HEK293 (cell line): ENCODE results near the gene CD46.

Source experiments
- CTCF ChIA-PET: fragments of 350-600 bp; formaldehyde crosslinking; extraction: SDS; loops from one replicate; lab custom pipeline; 2021; ENCODE audit warnings: antibody characterized with exemption; lab: Yijun Ruan, JAX
- POLR2A ChIA-PET: fragments of 300-600 bp; formaldehyde crosslinking; extraction: SDS; loops from one replicate; lab custom pipeline; 2020; ENCODE audit warnings: antibody characterized with exemption, inconsistent platforms; lab: Yijun Ruan, JAX
- H3K27ac ChIP-seq: fragments of 200-500 bp; sonication (Bioruptor generic); 2 replicates; pipeline ENCODE4 v1.5.1; 2014; ENCODE audit warnings: low read depth, low read length, control low read depth, inconsistent platforms; ENCODE audit errors: extremely low read depth
- H3K36me3 ChIP-seq, 2 experiments: fragments of 200-500 bp in 1 of 2; sonication (Bioruptor generic) in 1 of 2; 1 replicate in 1 of 2; 2 replicates in 1 of 2; pipeline ENCODE4 v1.5.1; 2014 to 2017; ENCODE audit warnings: inconsistent platforms in 2 of 2, low read length in 2 of 2; ENCODE audit not compliant: control insufficient read depth in 2 of 2, insufficient read depth in 1 of 2
- H3K4me1 ChIP-seq: fragments of 200-500 bp; sonication (Bioruptor generic); 2 replicates; pipeline ENCODE4 v1.5.1; 2014; ENCODE audit warnings: mild to moderate bottlenecking, low read length, inconsistent platforms; ENCODE audit not compliant: control insufficient read depth, insufficient read depth
- H3K4me3 ChIP-seq: 2 replicates; pipeline ENCODE4 v1.5.1; 2011; ENCODE audit warnings: low read depth, mild to moderate bottlenecking, control low read depth, low read length, moderate library complexity
- H3K9me3 ChIP-seq: fragments of 200-500 bp; sonication (Bioruptor generic); 2 replicates; pipeline ENCODE4 v1.5.1; 2014; ENCODE audit warnings: low read depth, low read length, inconsistent platforms; ENCODE audit not compliant: control insufficient read depth, insufficient read depth
- GLIS2 ChIP-seq: fragments of 450-650 bp; formaldehyde crosslinking; IDR thresholded peaks from 2 replicates; pipeline ENCODE4 v1.5.1; 2016; ENCODE audit warnings: missing biosample characterization, missing genetic modification characterization
- MYNN ChIP-seq: fragments of 450-650 bp; formaldehyde crosslinking; IDR thresholded peaks from 2 replicates; pipeline ENCODE4 v1.5.1; 2016; ENCODE audit warnings: missing biosample characterization, missing genetic modification characterization, borderline replicate concordance
- PRDM1 ChIP-seq: fragments of 450-650 bp; formaldehyde crosslinking; IDR thresholded peaks from 2 replicates; pipeline ENCODE4; 2016; ENCODE audit warnings: missing biosample characterization, missing genetic modification characterization
- SCRT2 ChIP-seq: fragments of 450-650 bp; formaldehyde crosslinking; IDR thresholded peaks from 2 replicates; pipeline ENCODE4 v1.5.1; 2016; ENCODE audit warnings: missing biosample characterization, missing genetic modification characterization
- SP2 ChIP-seq: fragments of 450-650 bp; formaldehyde crosslinking; IDR thresholded peaks from 2 replicates; pipeline ENCODE4 v1.5.1; 2016; ENCODE audit warnings: missing biosample characterization, missing genetic modification characterization
- ZNF114 ChIP-seq: fragments of 450-650 bp; formaldehyde crosslinking; IDR thresholded peaks from 2 replicates; pipeline ENCODE4 v1.5.0; 2017; ENCODE audit warnings: missing biosample characterization, missing genetic modification characterization
- ZNF157 ChIP-seq: fragments of 450-650 bp; formaldehyde crosslinking; IDR thresholded peaks from 2 replicates; pipeline ENCODE4 v1.5.1; 2016; ENCODE audit warnings: missing biosample characterization, missing genetic modification characterization
- ZNF202 ChIP-seq: fragments of 450-650 bp; formaldehyde crosslinking; IDR thresholded peaks from 2 replicates; pipeline ENCODE4 v1.5.1; 2016; ENCODE audit warnings: missing biosample characterization, missing genetic modification characterization, borderline replicate concordance
- ZNF23 ChIP-seq: fragments of 450-650 bp; formaldehyde crosslinking; IDR thresholded peaks from 2 replicates; pipeline ENCODE4 v1.5.1; 2016; ENCODE audit warnings: missing biosample characterization, missing genetic modification characterization, borderline replicate concordance
- ZNF292 ChIP-seq: fragments of 450-650 bp; formaldehyde crosslinking; IDR thresholded peaks from 2 replicates; pipeline ENCODE4 v1.5.1; 2016; ENCODE audit warnings: low read depth, missing biosample characterization, missing genetic modification characterization, borderline replicate concordance
- ZNF324 ChIP-seq: fragments of 450-650 bp; formaldehyde crosslinking; IDR thresholded peaks from 2 replicates; pipeline ENCODE4 v1.5.1; 2016; ENCODE audit warnings: missing biosample characterization, missing genetic modification characterization
- ZNF350 ChIP-seq: fragments of 450-650 bp; formaldehyde crosslinking; IDR thresholded peaks from 2 replicates; pipeline ENCODE4 v1.5.0; 2017; ENCODE audit warnings: missing biosample characterization, mild to moderate bottlenecking, missing genetic modification characterization
- ZNF391 ChIP-seq: fragments of 450-650 bp; formaldehyde crosslinking; IDR thresholded peaks from 2 replicates; pipeline ENCODE4 v1.5.1; 2016; ENCODE audit warnings: low read depth, missing biosample characterization, missing genetic modification characterization, borderline replicate concordance
- ZNF48 ChIP-seq: fragments of 450-650 bp; formaldehyde crosslinking; IDR thresholded peaks from 2 replicates; pipeline ENCODE4 v1.5.1; 2016; ENCODE audit warnings: missing biosample characterization, missing genetic modification characterization
- ZNF530 ChIP-seq: fragments of 450-650 bp; formaldehyde crosslinking; IDR thresholded peaks from 2 replicates; pipeline ENCODE4 v1.5.1; 2016; ENCODE audit warnings: low read depth, missing biosample characterization, missing genetic modification characterization
- ZNF654 ChIP-seq: fragments of 450-650 bp; formaldehyde crosslinking; IDR thresholded peaks from 2 replicates; pipeline ENCODE4 v1.5.1; 2016; ENCODE audit warnings: low read depth, missing biosample characterization, missing genetic modification characterization
- ZNF785 ChIP-seq: fragments of 450-650 bp; formaldehyde crosslinking; IDR thresholded peaks from 2 replicates; pipeline ENCODE4 v1.5.1; 2016; ENCODE audit warnings: missing biosample characterization, missing genetic modification characterization
- ZSCAN30 ChIP-seq: fragments of 450-650 bp; IDR thresholded peaks from 2 replicates; pipeline ENCODE4 v1.5.1; 2018; ENCODE audit warnings: missing biosample characterization, mild to moderate bottlenecking, missing genetic modification characterization, moderate library complexity
- TF ChIP-seq, protein P1 (sequence below): fragments of 450-650 bp; formaldehyde crosslinking; IDR thresholded peaks from 2 replicates; pipeline ENCODE4 v1.5.1; 2016; ENCODE audit warnings: missing biosample characterization, missing genetic modification characterization
- TF ChIP-seq, protein P2 (sequence below): fragments of 450-650 bp; formaldehyde crosslinking; IDR thresholded peaks from 2 replicates; pipeline ENCODE4 v1.5.1; 2016; ENCODE audit warnings: missing biosample characterization, missing genetic modification characterization
- TF ChIP-seq, protein P3 (sequence below): fragments of 450-650 bp; formaldehyde crosslinking; conservative IDR thresholded peaks from 2 replicates; pipeline ENCODE4 v1.5.1; 2016; ENCODE audit warnings: low read depth, missing biosample characterization, missing genetic modification characterization

CD46 gene

DNA sequence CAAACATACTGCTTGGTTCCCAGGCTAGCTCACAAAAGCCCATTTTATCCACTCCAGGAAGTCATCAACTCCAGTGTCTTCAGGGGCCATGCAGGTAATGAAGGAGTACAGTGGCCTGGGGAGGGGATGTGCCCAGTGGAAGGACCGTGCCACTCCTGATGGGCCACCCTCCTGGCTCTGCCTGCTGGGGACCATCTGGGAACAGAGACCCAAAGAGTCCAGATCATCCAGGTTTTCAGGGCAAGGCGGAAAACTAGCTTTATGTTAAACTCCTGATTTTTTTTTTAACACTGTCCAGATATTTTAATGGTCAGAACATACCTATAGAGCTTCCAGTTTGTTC is 75.6 kb downstream of the CD46 start (continued):
- TF ChIP-seq ZNF785 (tag by site-specific recombination) (no peak), GLIS2 (tag by site-specific recombination) (no peak), ZNF530 (no peak), ZNF292 (tag by site-specific recombination) (no peak)
- TF ChIP-seq, protein P1, sequence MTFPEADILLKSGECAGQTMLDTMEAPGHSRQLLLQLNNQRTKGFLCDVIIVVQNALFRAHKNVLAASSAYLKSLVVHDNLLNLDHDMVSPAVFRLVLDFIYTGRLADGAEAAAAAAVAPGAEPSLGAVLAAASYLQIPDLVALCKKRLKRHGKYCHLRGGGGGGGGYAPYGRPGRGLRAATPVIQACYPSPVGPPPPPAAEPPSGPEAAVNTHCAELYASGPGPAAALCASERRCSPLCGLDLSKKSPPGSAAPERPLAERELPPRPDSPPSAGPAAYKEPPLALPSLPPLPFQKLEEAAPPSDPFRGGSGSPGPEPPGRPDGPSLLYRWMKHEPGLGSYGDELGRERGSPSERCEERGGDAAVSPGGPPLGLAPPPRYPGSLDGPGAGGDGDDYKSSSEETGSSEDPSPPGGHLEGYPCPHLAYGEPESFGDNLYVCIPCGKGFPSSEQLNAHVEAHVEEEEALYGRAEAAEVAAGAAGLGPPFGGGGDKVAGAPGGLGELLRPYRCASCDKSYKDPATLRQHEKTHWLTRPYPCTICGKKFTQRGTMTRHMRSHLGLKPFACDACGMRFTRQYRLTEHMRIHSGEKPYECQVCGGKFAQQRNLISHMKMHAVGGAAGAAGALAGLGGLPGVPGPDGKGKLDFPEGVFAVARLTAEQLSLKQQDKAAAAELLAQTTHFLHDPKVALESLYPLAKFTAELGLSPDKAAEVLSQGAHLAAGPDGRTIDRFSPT (tag by site-specific recombination): no peak
- TF ChIP-seq, all 188 proteins: peak for 0

DNA sequence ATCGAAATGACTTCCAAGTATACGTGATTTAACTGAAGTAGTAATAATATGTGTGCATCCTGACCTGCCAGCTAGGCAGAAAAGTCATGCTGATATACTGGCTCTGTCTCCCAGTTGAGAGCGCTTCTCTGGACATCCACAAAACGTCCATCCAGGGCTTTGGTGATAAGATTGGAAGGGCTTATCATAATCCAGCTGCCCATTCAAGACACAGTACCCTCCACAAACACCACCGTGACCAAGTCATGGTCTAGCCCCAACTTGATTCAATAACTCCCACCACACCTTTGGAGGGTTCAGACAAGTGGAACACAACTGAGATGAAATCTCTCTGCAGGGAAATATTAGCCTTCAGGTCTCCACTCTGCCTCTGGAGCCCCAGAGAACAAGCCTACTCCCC is 76.2 kb downstream of the CD46 start:
- no peaks in the 10 kb centered on the region for H3K9me3 ChIP-seq
- no peak overlapping the region for H3K27ac ChIP-seq
- no peak for TF ChIP-seq ZNF202 (tag by site-specific recombination)
- TF ChIP-seq ZNF48 (tag by site-specific recombination): no peak
- TF ChIP-seq, protein P2, sequence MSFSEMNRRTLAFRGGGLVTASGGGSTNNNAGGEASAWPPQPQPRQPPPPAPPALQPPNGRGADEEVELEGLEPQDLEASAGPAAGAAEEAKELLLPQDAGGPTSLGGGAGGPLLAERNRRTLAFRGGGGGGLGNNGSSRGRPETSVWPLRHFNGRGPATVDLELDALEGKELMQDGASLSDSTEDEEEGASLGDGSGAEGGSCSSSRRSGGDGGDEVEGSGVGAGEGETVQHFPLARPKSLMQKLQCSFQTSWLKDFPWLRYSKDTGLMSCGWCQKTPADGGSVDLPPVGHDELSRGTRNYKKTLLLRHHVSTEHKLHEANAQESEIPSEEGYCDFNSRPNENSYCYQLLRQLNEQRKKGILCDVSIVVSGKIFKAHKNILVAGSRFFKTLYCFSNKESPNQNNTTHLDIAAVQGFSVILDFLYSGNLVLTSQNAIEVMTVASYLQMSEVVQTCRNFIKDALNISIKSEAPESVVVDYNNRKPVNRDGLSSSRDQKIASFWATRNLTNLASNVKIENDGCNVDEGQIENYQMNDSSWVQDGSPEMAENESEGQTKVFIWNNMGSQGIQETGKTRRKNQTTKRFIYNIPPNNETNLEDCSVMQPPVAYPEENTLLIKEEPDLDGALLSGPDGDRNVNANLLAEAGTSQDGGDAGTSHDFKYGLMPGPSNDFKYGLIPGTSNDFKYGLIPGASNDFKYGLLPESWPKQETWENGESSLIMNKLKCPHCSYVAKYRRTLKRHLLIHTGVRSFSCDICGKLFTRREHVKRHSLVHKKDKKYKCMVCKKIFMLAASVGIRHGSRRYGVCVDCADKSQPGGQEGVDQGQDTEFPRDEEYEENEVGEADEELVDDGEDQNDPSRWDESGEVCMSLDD (tag by site-specific recombination): no peak
- TF ChIP-seq SCRT2: no peak
- TF ChIP-seq ZNF391 (tag by site-specific recombination): no peak
- no peak for TF ChIP-seq PRDM1 (tag by site-specific recombination)
- TF ChIP-seq, protein P3, sequence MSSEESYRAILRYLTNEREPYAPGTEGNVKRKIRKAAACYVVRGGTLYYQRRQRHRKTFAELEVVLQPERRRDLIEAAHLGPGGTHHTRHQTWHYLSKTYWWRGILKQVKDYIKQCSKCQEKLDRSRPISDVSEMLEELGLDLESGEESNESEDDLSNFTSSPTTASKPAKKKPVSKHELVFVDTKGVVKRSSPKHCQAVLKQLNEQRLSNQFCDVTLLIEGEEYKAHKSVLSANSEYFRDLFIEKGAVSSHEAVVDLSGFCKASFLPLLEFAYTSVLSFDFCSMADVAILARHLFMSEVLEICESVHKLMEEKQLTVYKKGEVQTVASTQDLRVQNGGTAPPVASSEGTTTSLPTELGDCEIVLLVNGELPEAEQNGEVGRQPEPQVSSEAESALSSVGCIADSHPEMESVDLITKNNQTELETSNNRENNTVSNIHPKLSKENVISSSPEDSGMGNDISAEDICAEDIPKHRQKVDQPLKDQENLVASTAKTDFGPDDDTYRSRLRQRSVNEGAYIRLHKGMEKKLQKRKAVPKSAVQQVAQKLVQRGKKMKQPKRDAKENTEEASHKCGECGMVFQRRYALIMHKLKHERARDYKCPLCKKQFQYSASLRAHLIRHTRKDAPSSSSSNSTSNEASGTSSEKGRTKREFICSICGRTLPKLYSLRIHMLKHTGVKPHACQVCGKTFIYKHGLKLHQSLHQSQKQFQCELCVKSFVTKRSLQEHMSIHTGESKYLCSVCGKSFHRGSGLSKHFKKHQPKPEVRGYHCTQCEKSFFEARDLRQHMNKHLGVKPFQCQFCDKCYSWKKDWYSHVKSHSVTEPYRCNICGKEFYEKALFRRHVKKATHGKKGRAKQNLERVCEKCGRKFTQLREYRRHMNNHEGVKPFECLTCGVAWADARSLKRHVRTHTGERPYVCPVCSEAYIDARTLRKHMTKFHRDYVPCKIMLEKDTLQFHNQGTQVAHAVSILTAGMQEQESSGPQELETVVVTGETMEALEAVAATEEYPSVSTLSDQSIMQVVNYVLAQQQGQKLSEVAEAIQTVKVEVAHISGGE: no peak
- no peak for TF ChIP-seq ZNF23 (tag by site-specific recombination)
- H3K36me3 ChIP-seq: peaks cover 0 to 9% of the 10 kb centered on the region in 2 experiments; a peak in 1 of 3 replicates
- ChIA-PET POLR2A (no interaction called here), CTCF (interaction anchor here (0.6 to 3.2 kb wide), 8 partner anchors 14 to 846 kb away, joined by 4 to 28 read pairs (median 7); no protein-coding TSS in a partner anchor)
- H3K4me3 ChIP-seq: no peak overlapping the region
- no peaks in the 10 kb centered on the region for H3K4me1 ChIP-seq

DNA sequence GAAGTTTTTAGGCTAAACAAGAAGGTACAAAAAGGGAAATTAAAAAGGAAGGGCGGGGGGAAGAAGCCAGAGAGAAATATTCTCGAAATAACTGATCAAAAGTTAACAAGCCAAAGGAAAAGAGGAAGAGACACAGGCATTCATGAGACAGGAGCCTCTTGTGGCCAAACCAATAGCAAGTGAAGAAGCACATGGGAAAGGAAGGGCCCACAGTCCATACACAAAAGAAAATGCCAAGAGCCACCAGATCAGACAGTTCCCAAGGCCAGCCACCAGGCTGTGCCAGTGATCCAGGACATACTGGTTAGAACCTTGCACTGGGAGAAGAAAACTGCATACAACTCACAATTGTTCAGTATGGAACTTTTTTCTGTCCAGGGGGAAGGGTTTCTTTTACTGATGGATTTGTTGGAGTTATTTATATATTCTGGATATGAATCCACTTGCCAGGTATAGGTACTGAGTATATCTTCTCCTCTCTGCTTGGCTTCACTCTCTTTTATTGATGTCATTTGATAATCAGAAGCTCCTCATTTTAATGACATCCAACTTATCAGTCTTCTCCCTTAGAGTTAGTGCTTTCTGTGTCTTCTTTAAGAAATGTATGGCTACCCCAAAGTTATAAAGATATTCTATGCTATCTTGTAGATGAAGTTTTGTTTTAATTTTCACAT is 76.8 kb downstream of the CD46 start:
- CTCF ChIA-PET: interaction anchor here (0.6 to 3.2 kb wide), 24 partner anchors 9 to 522 kb away, joined by 3 to 28 read pairs (median 4); no protein-coding TSS in a partner anchor
- Histone ChIP-seq H3K4me1 (no peaks in the 10 kb centered on the region), H3K9me3 (no peaks in the 10 kb centered on the region), H3K27ac (no peak overlapping the region), H3K4me3 (no peak overlapping the region), H3K36me3 (peaks cover 0 to 9% of the 10 kb centered on the region in 2 experiments; a peak in 1 of 3 replicates)
- POLR2A ChIA-PET: no interaction called here
- TF ChIP-seq ZNF114 (tag by site-specific recombination) (no peak), ZNF324 (tag by site-specific recombination) (no peak), SP2 (tag by site-specific recombination) (no peak), MYNN (tag by site-specific recombination) (no peak), ZNF654 (tag by site-specific recombination) (peak; percentile 79), ZNF350 (tag by site-specific recombination) (no peak), ZNF157 (tag by site-specific recombination) (no peak), ZSCAN30 (tag by site-specific recombination) (0 out of 2 replicates have a peak, but pooled peaks have one; percentile 16)
